Stimulated activated CD8-positive, alpha-beta memory T cell treated with anti-CD3 and anti-CD28 coated beads, Interleukin-7, amount 100 ng/mL, for 1 hour (primary cell): Measurements from ENCODE around the gene PKD1.

Experiments used
- DNase-seq, 2 donors: peaks; one replicate each; pipeline ENCODE4 v3.0.0-alpha.2; 2020; ENCODE audit warnings: low read depth in 2 of 2

The PKD1 gene

GRCh38 chr16:2074071-2074470 lies 61.6 kb downstream of the PKD1 start:
- DNase-seq, result no peak

GRCh38 chr16:2072926-2073325 lies 62.8 kb downstream of the PKD1 start:
- no peak for DNase-seq

GRCh38 chr16:2071454-2072202 lies 64.1 kb downstream of the PKD1 start:
- DNase-seq, result no peak

- no peak for DNase-seq
Measured at GRCh38 chr16:2070576-2071453, 64.9 kb downstream of the PKD1 start.

- DNase-seq, result no peak
Measured at GRCh38 chr16:2066139-2066538, 69.6 kb downstream of the PKD1 start.

- no peak for DNase-seq
Measured at GRCh38 chr16:2064368-2064945, 71.2 kb downstream of the PKD1 start.

GRCh38 chr16:2063861-2064260 lies 71.8 kb downstream of the PKD1 start:
- no peak for DNase-seq

GRCh38 chr16:2062801-2063200 lies 72.9 kb downstream of the PKD1 start:
- no peak for DNase-seq

GRCh38 chr16:2061526-2061925 lies 74.2 kb downstream of the PKD1 start:
- DNase-seq, result no peak

GRCh38 chr16:2061023-2061422 lies 74.7 kb downstream of the PKD1 start:
- DNase-seq, result no peak

GRCh38 chr16:2060346-2060745 lies 75.4 kb downstream of the PKD1 start:
- DNase-seq, result no peak

GRCh38 chr16:2058872-2059271 lies 76.8 kb downstream of the PKD1 start:
- DNase-seq, result no peak

- DNase-seq, result no peak
Measured at GRCh38 chr16:2058420-2058819, 77.3 kb downstream of the PKD1 start.

- DNase-seq, result no peak
Measured at GRCh38 chr16:2057438-2057837, 78.3 kb downstream of the PKD1 start.

GRCh38 chr16:2056681-2057407 lies 78.9 kb downstream of the PKD1 start:
- DNase-seq, result no peak

- no peak for DNase-seq
Measured at GRCh38 chr16:2056077-2056476, 79.6 kb downstream of the PKD1 start.

GRCh38 chr16:2054543-2055245 lies 81.0 kb downstream of the PKD1 start:
- DNase-seq, result no peak

GRCh38 chr16:2053897-2054296 lies 81.8 kb downstream of the PKD1 start:
- no peak for DNase-seq

GRCh38 chr16:2053211-2053610 lies 82.5 kb downstream of the PKD1 start:
- DNase-seq, result no peak

- DNase-seq, result no peak
Measured at GRCh38 chr16:2048116-2048543, 87.6 kb downstream of the PKD1 start.
